ENCODE measurements around the gene ACTN3. TPM values are rescaled to one million over a fixed set of nuclear protein-coding genes. Genes with fewer than 3 reads are reported as not detected.

The ACTN3 gene
- under 1 TPM; 0.30 to 0.35 TPM for total RNA-seq

GRCh38 chr11:66546368-66546965 is at the start of gene ACTN3:
Gene ACTN3, plus strand, starts transcription at chr11:66546903. Its CDS starts 35 bp downstream, at chr11:66546938.
- Mint-ChIP-seq H3K36me3 (ENCODE audit: low read depth) (peaks cover 18% of the 10 kb centered on the region), H3K9me3 (no peaks in the 10 kb centered on the region), H3K27me3 (peaks cover 15% of the 10 kb centered on the region), H3K4me3 (peak within 1 kb of the TSS; percentile 79), H3K4me1 (peaks cover 38% of the 10 kb centered on the region), H3K27ac (peak within 1 kb of the TSS; percentile 71)
- POLR2A ChIA-PET = interaction anchor here (0.8 to 2.8 kb wide), 23 partner anchors 9 to 693 kb away, joined by 3 to 23 read pairs (median 5); partner anchors contain the start of genes BBS1, DPP3, MRPL11 and RBM14
- CTCF ChIA-PET = interaction anchor here (1.2 to 1.7 kb wide), 6 partner anchors 26 to 137 kb away, joined by 3 to 17 read pairs (median 4); partner anchors contain the start of genes CCDC87, CCS, DPP3 and RBM4B
- peak; percentile 34 for DNase-seq

DNA sequence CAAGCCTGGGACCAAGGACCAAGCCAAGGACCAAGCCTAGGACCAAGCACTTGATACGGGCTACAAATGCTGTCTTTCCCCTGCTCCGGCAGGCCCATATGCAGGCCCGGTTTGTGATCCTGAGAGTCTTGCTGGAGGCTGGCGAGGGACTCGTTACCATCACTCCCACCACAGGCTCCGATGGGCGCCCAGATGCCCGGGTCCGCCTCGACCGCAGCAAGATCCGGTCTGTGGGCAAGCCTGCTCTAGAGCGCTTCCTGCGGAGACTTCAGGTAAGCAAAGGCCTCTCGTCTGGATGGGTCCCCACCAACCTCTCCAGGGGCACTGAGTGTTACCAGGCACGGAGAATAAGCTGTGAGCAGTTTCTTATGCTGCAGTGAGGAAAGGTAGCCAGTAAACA is 49.5 kb upstream of the ACTN3 start:
- CTCF ChIA-PET = no interaction called here
- Mint-ChIP-seq H3K27me3 (no peaks in the 10 kb centered on the region), H3K4me1 (no peaks in the 10 kb centered on the region)

GRCh38 chr11:66498506-66498905 is 48.2 kb upstream of the ACTN3 start:
- CTCF ChIA-PET = no interaction called here
- POLR2A ChIA-PET = no interaction called here
- Mint-ChIP-seq H3K36me3 (ENCODE audit: low read depth) (peaks cover 12% of the 10 kb centered on the region), H3K4me3 (no peak overlapping the region), H3K27ac (no peak overlapping the region), H3K9me3 (no peaks in the 10 kb centered on the region), H3K4me1 (no peaks in the 10 kb centered on the region), H3K27me3 (no peaks in the 10 kb centered on the region)
- no peak for DNase-seq

More for the DNA sequence above, 49.5 kb upstream of the ACTN3 start:
- H3K4me3 Mint-ChIP-seq = no peak overlapping the region
- peaks cover 17% of the 10 kb centered on the region for H3K36me3 Mint-ChIP-seq (ENCODE audit: low read depth)
- POLR2A ChIA-PET = no interaction called here
- H3K9me3 Mint-ChIP-seq = no peaks in the 10 kb centered on the region
- no peak overlapping the region for H3K27ac Mint-ChIP-seq
- no peak for DNase-seq

- H3K27me3 Mint-ChIP-seq = no peaks in the 10 kb centered on the region
- POLR2A ChIA-PET = no interaction called here
- peaks cover 17% of the 10 kb centered on the region for H3K4me1 Mint-ChIP-seq
- H3K9me3 Mint-ChIP-seq = no peaks in the 10 kb centered on the region
- CTCF ChIA-PET = no interaction called here
- H3K36me3 Mint-ChIP-seq (ENCODE audit: low read depth) = peaks cover 18% of the 10 kb centered on the region
- no peak overlapping the region for H3K4me3 Mint-ChIP-seq
- DNase-seq = no peak
- H3K27ac Mint-ChIP-seq = no peak overlapping the region
Observed at GRCh38 chr11:66505276-66505816, 41.4 kb upstream of the ACTN3 start.

GRCh38 chr11:66509131-66509561 is 37.6 kb upstream of the ACTN3 start:
- Mint-ChIP-seq H3K36me3 (ENCODE audit: low read depth) (peaks cover 15% of the 10 kb centered on the region), H3K9me3 (no peaks in the 10 kb centered on the region), H3K4me1 (peaks cover 28% of the 10 kb centered on the region), H3K27ac (peak overlapping the region; percentile 79), H3K4me3 (no peak overlapping the region), H3K27me3 (no peaks in the 10 kb centered on the region)
- POLR2A ChIA-PET = interaction anchor here (0.7 to 2.9 kb wide), 4 partner anchors 29 to 169 kb away, joined by 4 to 11 read pairs (median 7); partner anchors contain the start of genes ACTN3, DPP3, RBM14 and RBM4B
- peak; percentile 50 for DNase-seq
- CTCF ChIA-PET = interaction anchor here (1.2 to 1.8 kb wide), 4 partner anchors 43 to 169 kb away, joined by 3 to 4 read pairs (median 4); partner anchors contain the start of genes MRPL11 and PELI3

DNA sequence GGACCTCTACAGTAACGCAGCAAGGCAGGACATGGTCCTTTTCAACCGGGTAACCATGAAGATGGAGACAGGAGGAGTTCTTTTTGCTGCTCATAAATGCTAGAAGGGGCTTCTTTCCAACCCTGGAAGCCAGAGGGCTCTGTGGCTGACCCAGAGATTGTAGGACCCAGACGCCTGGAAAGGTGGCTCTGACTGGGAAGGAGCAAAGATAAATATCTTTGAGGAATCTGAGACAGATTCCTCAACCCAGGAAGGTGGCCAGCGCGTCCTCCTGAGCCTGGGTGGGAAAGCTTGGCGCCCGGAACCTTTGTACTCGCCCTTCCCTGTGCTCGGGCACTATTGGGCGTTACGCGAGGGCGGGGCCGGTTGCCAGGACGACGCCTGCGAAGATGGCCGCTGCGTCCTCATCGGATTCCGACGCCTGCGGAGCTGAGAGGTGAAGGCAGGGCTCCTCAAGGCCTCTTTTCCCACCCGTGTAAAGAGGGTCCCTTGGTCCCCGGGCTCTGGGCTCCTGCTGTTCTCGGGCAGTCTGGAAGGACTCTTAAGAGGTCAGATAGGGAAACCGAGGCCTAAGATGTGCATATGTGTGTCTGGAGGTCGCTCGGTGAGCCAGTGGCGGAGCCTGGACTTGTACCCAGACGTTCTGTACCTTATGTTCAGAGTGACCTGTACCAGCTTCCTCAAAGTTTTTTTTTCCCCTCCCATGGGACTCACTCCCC is 36.3 kb upstream of the ACTN3 start, which contains the start of gene BBS1:
TSS of gene BBS1 (plus strand) at position 365 of the 719 bp plus-strand sequence. CDS start at position 390, 25 bp downstream.
- peaks cover 14% of the 10 kb centered on the region for H3K36me3 Mint-ChIP-seq (ENCODE audit: low read depth)
- ChIA-PET CTCF (interaction anchor here (1.5 to 1.8 kb wide), 3 partner anchors 32 to 72 kb away, joined by 3 to 4 read pairs (median 4); partner anchors contain the start of genes MRPL11 and PELI3), POLR2A (interaction anchor here (0.9 to 2.9 kb wide), 7 partner anchors 33 to 168 kb away, joined by 3 to 11 read pairs (median 5); partner anchors contain the start of genes ACTN3, RBM14, RBM4 and RBM4B)
- peak; percentile 83 for DNase-seq
- no peaks in the 10 kb centered on the region for H3K9me3 Mint-ChIP-seq
- peak within 1 kb of the TSS; percentile 79 for H3K27ac Mint-ChIP-seq
- peak within 1 kb of the TSS; percentile 87 for H3K4me3 Mint-ChIP-seq
- H3K4me1 Mint-ChIP-seq = peaks cover 28% of the 10 kb centered on the region
- H3K27me3 Mint-ChIP-seq = no peaks in the 10 kb centered on the region

GRCh38 chr11:66510990-66511339 is 35.7 kb upstream of the ACTN3 start:
- ChIA-PET POLR2A (interaction anchor here (1.0 to 2.9 kb wide), 6 partner anchors 33 to 168 kb away, joined by 3 to 11 read pairs (median 6); partner anchors contain the start of genes ACTN3, RBM14, RBM4 and RBM4B), CTCF (interaction anchor here (1.5 to 1.8 kb wide), 2 partner anchors 32 to 44 kb away, joined by 3 to 4 read pairs; partner anchors contain the start of gene PELI3)
- H3K4me1 Mint-ChIP-seq = peaks cover 28% of the 10 kb centered on the region
- H3K4me3 Mint-ChIP-seq = peak overlapping the region; percentile 87
- H3K27me3 Mint-ChIP-seq = no peaks in the 10 kb centered on the region
- H3K27ac Mint-ChIP-seq = no peak overlapping the region
- no peaks in the 10 kb centered on the region for H3K9me3 Mint-ChIP-seq
- DNase-seq = no peak
- peaks cover 12% of the 10 kb centered on the region for H3K36me3 Mint-ChIP-seq (ENCODE audit: low read depth)

GRCh38 chr11:66523611-66524010 is 23.1 kb upstream of the ACTN3 start:
- CTCF ChIA-PET = no interaction called here
- H3K4me1 Mint-ChIP-seq = no peaks in the 10 kb centered on the region

GRCh38 chr11:66524304-66525040 is 22.2 kb upstream of the ACTN3 start:
- POLR2A ChIA-PET = no interaction called here
- no peak overlapping the region for H3K4me3 Mint-ChIP-seq

More at GRCh38 chr11:66523611-66524010, 23.1 kb upstream of the ACTN3 start:
- Mint-ChIP-seq H3K27ac (no peak overlapping the region), H3K27me3 (no peaks in the 10 kb centered on the region), H3K4me3 (no peak overlapping the region), H3K36me3 (ENCODE audit: low read depth) (peaks cover 12% of the 10 kb centered on the region), H3K9me3 (no peaks in the 10 kb centered on the region)
- no peak for DNase-seq
- POLR2A ChIA-PET = no interaction called here

DNA sequence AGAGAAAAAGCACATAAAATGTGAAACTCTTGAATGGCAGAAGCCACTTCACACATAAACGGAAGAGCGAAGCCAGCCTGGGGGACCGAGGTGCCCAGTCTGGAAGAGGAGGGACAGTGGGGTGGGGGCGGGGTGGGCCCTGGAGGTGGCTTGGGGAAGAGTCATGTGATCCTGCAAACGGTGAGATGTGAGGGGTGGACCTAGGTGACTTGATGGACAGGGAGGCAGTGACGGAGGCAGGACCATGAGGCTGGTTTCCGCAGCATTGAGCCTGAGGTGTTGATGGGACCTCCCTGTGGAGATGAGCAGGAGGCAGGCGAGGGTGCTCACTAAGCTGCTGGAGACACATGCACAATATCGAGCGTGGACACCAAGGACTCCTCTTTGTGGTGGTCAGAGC is 17.6 kb upstream of the ACTN3 start:
- CTCF ChIA-PET = no interaction called here
- Mint-ChIP-seq H3K36me3 (ENCODE audit: low read depth) (no peaks in the 10 kb centered on the region), H3K27me3 (no peaks in the 10 kb centered on the region), H3K4me3 (no peak overlapping the region), H3K27ac (no peak overlapping the region), H3K4me1 (no peaks in the 10 kb centered on the region), H3K9me3 (no peaks in the 10 kb centered on the region)
- POLR2A ChIA-PET = interaction anchor here (1.5 kb wide), 1 partner anchor 149 kb away, joined by 3 read pairs; the partner anchor contains the start of gene RBM4B
- no peak for DNase-seq

More at GRCh38 chr11:66524304-66525040, 22.2 kb upstream of the ACTN3 start:
- no peaks in the 10 kb centered on the region for H3K27me3 Mint-ChIP-seq
- no peak overlapping the region for H3K27ac Mint-ChIP-seq
- H3K4me1 Mint-ChIP-seq = no peaks in the 10 kb centered on the region
- peaks cover 10% of the 10 kb centered on the region for H3K36me3 Mint-ChIP-seq (ENCODE audit: low read depth)
- CTCF ChIA-PET = no interaction called here
- H3K9me3 Mint-ChIP-seq = no peaks in the 10 kb centered on the region
- no peak for DNase-seq

GRCh38 chr11:66529655-66530054 is 17.0 kb upstream of the ACTN3 start:
- Mint-ChIP-seq H3K4me3 (no peak overlapping the region), H3K27me3 (no peaks in the 10 kb centered on the region), H3K27ac (no peak overlapping the region), H3K36me3 (ENCODE audit: low read depth) (no peaks in the 10 kb centered on the region), H3K4me1 (no peaks in the 10 kb centered on the region), H3K9me3 (no peaks in the 10 kb centered on the region)
- ChIA-PET CTCF (no interaction called here), POLR2A (interaction anchor here (1.0 to 1.5 kb wide), 3 partner anchors 16 to 148 kb away, joined by 3 to 9 read pairs (median 3); partner anchors contain the start of genes ACTN3, RBM4B and ZDHHC24)
- DNase-seq = no peak
